ENCODE data around the gene AGPAT2.
A peak's percentile ranks its signal among the peaks of the same experiment; 100 is the strongest.

Gene AGPAT2

DNA sequence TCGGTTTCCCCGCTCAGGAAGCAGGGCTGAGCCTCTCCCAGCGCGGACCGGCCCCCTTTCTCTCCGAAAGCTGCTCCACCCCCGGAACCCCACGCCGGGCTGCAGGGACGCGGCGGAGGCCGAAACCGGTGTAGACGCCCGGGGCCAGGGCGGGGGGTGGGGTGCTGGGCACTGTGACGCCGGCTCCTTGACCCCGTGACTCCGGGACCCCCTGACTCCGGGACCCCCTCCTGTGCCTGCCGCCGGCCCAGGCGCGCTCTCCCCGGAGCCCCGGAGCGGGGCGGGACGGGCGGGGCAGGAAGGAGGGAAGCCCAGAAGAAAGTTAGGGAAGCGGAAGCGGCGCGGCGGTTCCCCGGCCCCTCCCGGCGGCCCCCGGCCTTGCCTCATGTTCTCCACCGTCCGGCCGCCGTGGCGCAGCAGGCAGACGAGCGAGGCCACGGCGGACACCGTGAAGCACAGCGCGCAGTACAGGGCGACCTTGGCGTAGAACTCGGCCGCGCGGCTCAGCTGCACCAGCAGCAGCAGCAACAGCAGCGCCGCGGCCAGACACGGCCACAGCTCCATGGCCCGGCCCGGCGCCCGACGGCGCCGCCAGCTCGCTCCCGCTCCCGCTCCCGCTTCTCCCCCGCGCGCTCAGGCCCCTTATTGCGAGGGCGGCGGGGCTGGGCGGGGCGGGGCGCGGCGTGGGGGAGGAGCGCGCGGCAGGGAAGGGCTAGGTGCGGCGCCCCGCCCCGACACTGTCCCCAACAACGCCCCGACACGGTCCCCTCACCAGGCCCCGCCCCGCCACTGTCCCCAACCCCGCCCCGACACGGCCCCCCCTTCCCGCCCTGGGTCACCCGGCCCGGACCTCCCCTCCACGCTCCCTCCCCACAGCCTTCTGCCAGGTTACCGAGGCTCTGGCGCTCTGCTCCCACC lies at the start of gene AGPAT2:
Gene AGPAT2 (minus strand): TSS at position 664 of the 918 bp plus-strand sequence. CDS start 100 bp downstream, at position 564.
- DNase-seq = peak; percentile 83

DNA sequence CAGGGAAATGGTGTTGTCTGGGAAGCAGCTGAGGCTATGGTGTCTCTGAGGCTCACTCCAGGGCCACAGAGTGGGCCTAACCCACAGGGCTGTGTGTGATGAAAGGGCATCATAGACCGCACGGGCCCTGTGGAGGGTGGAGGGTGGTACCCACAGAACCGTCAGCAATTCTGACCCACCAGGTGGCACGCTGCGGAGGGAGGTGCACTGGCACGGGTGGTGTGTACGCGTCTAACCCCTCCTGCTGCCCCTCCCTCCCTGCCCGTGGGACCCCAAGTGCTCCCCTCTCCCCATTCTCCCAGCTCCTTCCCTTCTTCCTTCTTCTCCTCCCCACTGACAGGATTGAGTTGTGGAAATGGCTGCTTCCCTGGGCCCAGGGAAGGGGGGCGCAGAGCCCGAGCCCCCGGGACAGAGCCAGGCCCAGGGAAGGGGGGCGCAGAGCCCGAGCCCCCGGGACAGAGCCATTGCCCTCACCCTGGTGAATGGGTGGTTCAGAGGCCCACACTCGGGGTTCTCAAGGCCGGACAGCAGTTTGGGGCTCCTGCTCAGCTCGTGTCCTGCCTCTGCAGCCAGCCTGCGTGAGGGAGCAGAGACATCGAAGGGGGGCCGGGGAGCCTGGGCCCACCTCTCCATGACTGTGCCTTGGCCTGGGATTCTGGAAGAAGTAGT lies 48.7 kb upstream of the AGPAT2 start:
- DNase-seq = no peak

DNA sequence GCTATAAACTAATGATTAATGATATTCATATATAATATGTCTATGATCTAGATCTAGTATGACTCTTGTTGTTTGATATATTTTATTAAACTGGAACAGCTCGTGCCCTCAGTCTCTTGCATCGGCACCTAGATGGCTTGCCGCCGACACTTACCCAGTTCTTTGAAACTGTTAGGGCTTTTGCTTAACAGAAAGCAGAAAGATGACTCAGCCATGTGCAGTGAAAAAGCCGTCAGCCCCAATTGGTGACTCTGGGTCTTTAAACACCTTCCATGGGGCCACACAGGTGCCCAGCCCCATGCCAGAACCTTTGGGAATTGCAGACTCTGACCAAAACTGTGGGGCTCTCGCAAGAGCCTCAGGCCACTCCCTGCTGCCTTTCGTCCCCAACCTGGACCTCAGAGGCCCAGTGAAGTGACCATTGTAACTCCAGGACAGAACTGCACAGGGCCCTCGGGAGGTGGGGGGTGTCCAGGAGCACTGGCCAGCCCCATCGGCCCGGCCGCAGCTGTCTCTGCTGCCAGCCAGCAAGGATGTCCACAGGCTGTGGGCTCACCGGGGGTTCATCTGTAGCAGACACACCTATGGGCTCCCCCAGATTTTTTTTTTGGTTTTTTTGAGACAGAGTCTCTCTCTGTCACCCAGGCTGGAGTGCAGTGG lies 47.7 kb upstream of the AGPAT2 start:
- DNase-seq = no peak

DNA sequence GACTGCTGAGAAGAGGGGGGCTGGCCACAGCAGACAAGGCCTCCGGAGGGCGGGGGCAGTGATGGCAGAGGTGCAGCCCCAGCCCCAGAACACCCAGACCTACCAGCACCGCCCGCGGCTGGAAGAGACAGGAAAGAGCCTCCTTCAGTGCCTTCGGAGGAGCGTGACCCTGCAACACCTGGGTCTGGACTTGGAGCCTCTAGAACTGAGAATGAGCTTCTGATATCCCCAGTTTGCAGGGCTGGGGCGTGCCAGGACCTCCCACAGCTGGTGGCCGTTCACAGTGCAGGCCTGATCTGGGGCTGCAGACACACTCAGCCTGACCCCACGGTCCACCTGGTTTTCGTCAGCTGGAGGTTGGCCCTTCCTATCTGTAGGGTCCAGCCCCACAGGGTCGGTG lies 46.4 kb upstream of the AGPAT2 start:
- DNase-seq = no peak

DNA sequence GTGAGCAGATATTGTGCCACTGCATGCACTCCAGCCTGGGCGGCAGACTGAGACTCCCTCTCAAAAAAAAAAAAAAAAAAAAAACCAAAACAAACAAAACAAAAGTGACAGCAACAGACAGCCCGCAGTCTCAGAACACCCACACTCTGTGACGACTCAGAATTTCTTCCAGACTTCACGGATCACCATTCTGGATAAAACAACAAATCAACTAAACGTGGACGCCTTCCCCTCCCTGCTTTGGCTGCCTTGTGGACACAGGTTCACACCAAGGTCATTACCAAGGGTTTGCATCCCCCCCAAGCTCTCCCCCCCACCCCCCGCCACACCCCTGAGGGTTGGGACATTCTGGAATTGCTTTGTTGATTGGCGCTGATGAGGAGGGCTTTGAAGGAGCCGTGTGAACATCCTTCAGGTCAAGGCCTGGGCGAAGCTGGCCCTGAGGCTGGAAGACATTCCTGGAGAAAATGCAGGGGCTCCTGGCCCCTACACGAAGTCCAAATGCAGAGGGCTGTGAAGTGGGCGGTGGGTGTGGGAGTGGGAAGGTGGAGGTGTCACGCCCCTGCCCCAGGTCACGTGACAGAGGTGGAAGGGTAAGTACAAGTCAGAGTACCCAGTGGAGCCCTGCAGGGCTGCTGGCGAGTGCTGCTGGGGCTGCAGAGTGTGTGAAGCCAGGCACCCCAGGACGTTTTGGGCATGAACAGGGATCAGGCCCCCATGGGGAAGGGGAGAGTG lies 45.4 kb upstream of the AGPAT2 start:
- no peak for DNase-seq

DNA sequence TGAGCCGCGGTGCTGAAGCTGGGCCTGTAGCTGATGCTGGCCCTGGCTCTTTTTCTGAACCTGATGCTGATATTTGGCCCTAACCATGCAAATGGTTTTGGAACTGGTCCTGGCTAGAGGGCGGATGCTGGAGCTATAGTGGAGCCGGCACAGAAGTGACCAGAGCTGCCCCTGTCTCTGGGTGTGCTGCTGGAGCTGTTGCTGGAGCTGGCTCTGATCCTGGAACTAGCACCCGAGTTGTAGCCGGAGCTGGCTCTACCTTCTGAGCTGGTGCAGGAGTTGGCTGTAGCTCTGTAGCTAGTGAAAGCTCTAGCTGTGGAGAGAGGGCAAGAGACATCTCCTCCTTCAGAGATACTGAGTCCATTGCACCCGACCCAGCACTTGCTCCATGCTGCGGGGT lies 42.7 kb upstream of the AGPAT2 start:
- DNase-seq = no peak

DNA sequence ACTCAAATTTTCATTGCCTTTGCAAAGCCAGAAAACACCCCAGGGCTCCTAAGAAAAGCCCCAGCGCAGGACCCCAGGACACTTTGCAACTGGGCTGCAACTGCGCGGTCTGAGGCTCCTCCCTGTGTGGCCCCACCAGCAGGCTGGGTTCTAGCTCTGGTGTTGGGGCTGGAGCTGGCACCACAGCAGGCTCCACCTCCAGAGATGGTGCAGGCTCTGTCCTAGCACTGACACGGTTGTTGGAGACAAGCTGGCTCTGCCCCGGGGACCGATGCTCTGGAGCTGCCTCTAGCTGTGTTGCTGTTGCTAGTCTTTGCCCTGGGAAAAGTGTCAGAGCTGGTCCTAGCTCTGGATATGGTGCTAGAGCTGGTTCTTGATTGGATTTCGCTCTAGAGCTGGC lies 41.9 kb upstream of the AGPAT2 start:
- DNase-seq = no peak

DNA sequence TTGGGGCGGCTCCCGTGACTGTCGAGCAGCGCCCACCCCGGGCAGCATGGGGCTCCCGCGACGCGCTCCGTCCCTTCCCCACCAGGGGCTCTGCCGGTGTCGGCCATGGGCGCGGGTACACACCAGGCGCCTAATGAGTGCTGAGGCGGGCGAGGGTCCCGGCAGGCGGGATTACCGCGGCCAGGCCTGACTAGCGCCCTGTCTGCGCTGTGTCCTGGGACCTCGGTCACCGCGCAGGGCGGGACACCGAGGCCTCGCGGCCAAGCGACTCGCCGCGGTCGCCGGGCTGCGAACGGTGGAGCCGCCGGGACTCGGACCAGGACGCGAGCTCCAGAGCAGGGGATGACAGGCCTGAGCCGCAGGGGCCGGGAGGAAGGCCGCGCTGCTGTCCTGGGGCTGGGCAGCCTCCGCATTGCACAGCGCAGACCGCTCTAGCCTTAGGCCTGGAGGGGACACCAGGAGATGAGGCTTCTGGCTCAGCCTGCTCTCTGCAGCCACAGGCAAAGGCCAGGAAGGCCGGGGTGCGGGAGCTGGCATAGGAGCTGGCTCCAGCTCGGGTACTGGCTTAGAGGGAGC lies 41.4 kb upstream of the AGPAT2 start:
- no peak for DNase-seq

DNA sequence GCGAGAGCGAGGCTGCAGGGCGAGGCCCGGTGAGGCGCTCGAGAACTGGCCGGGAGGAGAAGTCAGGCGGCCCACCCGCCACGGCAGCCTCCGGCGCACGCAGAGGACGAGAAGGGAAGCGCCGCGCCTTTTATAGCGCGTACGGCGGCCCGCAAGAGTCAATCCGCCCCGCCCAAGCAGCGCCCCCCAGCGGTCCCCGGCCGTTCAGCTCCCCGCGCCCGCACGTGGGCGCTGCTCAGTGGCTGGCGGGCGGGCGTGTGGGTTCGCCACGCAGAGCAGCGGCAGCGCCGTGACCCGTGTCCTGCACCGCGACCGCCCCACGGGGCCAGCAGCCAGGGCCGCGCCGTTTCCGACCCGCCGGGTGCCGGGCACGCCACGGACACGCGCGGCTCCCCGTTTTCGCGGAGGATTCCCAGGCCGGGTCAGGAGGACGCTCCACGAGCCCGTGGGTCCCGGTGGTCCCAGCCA lies 40.9 kb upstream of the AGPAT2 start:
- peak; percentile 84 for DNase-seq

DNA sequence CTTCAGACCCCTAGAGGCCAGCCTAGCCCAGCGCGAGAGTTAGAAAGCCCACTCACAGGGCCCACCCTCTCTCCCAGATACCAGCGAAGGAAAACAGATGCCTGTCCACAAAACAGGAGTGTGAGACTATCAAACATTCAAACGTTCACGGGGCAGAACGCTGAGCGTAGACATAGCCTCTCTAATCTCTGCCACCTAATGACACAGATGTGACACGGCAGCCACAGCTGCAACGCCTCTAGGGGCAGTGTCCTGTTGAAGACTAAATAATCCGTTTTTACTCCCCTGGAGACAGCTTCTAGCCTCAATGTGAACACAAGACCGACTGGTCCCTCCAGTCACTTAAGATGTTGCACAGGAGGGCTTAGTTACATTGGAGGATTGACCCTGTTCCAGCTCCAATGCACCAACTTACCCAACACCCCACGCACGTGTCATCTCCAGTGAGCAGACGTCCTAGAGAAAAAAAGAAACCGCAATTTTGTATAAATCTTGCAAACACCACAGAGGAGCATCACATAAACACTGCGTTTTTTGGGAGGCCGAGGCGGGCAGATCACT lies 39.5 kb upstream of the AGPAT2 start:
- no peak for DNase-seq

DNA sequence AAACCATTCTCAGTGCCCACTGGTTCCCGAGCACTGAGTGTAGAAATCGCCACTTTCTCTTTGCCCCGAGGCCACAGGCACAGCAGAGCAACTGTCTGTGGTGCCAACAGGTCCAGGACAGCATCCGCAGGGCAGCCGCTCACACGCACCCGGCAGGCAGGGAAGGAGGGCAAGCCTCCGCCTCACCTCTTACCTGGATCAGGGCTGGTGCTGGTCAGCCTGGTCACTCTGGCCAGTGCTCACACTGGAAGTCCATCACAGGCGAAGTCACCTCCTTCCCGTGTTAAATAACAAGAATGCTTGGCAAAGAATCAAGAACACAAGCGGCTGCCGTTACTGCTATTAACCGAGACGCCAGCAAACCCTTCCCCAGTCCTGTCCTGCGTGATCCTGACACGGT lies 38.9 kb upstream of the AGPAT2 start:
- DNase-seq = no peak

DNA sequence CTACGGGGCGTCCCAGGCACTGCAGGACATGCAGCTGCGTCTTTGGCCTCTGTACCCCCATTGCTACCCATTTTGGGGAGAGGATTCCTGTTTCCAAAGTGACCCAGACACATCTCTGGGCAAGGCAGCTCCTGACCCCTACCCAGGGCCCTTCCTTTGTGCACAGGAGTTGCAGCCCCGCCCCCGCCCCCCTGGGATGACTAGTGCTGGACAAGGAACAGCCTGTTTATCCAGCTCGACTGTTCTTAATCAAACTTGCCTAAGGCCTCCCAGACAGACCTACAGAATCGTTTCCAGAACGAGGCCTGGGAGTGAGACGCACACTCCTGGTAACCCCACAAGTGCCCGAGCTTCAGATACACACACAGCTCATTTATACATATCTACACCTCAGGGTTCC lies 38.4 kb upstream of the AGPAT2 start:
- DNase-seq = no peak

DNA sequence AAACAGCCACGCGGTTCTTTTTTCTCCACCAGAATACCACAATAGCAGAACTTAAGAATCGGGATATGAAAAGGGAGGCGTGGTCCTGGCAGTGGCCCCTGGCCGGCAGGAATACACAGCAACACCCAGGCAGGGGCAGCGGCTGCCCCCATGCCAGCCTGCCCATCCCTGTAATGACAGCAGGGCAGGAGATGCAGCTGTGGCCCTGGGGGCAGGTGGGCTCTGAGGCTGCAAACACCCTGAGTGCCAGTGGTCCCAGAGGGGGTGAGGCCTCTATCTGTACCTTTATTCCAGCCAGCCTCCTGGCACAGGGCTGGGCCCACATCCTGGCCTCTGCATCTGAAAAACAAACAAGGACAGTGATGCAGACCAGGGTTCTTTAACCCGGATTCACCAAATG lies 37.5 kb upstream of the AGPAT2 start:
- no peak for DNase-seq

DNA sequence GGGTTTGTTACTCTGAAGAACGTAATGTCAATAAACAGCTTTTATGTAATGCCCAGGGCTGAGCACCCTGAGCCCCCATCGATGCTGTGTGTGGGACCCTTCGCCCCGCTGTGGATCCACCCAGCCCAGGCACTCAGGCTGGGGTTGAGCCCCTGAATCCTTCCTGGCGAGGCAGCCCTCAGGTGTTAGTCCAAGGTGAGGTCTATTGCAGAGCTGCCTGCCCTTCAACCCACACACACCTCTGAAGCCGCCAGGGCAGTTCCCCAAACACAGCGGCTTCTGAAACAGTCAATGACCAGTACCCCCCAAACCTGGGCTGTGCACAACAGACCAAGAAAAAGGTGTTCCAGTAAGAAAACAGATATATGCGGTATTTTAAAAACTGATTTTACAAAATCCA lies 36.7 kb upstream of the AGPAT2 start:
- no peak for DNase-seq

DNA sequence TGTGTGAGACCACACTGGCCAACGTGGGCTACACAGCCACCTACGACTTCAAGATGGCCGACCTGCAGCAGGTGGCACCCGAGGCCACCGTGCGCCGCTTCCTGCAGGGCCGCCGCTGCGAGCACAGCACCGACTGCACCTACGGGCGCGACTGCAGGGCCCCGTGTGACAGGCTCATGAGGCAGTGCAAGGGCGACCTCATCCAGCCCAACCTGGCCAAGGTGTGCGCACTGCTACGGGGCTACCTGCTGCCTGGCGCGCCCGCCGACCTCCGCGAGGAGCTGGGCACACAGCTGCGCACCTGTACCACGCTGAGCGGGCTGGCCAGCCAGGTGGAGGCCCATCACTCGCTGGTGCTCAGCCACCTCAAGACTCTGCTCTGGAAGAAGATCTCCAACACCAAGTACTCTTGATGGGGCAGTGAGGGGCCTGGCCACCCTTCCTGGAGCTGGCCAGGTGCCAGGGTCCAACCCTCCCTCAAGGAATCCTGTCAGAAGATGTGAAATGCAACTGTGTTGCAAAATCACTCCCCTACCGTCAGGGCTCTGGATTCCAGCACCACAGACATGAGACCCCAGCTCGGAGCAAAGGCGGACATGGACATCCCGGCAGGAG lies 36.2 kb upstream of the AGPAT2 start:
- DNase-seq = no peak

DNA sequence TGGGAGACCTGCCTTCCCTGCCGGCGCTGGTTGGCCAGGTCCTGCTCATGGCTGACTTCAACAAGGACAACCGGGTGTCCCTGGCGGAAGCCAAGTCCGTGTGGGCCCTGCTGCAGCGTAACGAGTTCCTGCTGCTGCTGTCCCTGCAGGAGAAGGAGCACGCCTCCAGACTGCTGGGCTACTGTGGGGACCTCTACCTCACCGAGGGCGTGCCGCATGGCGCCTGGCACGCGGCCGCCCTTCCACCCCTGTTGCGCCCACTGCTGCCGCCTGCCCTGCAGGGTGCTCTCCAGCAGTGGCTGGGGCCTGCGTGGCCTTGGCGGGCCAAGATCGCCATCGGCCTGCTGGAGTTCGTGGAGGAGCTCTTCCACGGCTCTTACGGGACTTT lies 35.7 kb upstream of the AGPAT2 start:
- no peak for DNase-seq

DNA sequence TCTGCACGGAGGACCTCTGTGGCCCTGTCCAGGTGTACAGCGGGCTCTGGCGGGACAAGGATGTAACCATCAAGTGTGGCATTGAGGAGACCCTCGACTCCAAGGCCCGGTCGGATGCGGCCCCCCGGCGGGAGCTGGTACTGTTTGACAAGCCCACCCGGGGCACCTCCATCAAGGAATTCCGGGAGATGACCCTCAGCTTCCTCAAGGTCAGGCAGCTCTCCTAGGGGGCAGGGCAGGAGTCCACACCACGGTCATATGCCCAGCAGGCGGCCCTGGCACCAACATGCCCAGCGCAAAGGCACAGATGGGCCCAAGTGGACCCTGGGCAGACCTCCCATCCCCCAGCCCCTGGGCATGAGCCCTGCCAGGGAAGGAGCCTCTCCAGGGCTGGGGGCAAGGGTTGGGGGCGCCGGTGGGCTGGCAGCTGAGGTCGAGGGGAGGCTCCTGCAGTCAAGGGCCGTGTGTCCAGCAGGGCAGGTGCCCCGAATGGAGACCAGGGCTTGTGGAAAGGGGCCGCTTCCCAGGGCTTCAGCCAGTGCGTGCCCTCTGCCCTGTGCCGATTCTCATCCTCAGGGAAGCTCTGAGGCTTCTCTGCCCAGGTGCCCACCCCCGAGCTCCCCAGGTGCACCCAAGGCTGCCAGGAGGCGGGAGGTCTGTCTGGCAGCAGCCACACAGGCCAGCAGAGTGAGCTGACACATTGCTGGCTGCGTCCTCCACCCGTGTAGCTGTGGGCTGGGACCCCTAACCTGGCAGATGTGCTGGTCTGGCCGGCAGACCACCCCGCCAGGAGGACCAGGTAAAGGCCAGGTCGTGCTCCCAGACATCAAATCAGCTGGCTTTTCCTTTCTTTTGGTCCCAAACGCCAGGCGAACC lies 35.1 kb upstream of the AGPAT2 start:
- DNase-seq = no peak

DNA sequence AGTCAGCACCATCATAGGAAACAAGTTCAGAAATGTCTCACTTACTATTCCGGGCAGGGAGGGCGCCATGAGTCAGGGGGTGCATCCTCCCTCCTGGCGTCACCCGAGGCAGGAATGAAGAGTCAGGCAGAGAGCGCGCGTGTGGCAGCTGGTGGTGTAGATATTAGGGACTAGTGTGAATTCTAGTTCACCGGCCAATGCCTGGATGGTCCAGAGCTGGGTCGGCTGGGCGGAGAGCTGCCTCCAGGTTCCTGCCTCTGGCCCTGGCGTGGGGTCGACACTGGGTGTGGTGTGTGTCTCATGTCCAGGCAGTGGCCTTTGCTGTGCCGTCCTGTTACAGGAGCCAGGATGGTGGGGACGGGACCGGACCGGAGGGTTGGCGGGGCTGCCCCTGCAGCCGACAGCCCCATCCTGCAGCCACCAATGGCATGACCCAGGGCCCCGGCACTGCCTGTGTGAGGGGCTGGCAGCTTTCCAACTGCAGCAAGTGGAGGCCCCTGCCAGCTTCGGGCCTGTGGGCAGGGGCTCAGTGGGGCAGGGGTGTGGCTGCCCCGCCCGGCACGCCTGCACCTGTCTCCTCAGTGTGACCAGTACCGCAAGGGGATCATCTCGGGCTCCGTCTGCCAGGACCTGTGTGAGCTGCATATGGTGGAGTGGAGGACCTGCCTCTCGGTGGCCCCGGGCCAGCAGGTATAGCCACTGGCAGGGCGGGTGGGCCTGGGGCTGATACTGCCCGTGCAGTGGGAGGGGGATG lies 34.3 kb upstream of the AGPAT2 start:
- no peak for DNase-seq

DNA sequence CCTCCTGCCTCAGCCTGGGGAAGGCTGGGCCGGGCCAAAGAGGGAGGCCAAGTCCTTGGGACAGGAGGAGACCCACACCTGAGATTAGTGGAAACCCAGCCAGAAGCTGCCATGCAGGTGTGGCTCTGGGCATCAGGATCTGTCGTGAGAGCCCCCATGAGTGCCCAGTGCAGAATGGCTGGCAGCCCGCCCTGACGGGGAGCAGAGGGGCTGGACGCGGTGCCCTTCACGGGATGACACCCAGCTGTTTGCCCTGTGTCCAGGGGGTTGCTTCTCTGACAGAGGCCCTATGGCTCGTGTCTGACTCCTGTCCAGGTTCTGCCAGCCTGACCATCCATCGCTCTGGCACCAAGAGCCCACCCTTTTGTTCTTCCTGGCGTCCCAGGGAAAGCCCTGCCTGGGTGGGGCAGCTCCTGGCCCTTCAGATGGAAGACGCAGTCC lies 33.7 kb upstream of the AGPAT2 start:
- no peak for DNase-seq

Data from NCI-H774 (cell line).